GM12865 (cell line): Measurements from ENCODE around the gene SRPK2.
"Not testable (repeated sequence)": the region's sequence is repeated elsewhere in the genome, so short reads cannot be mapped to it uniquely, and the experiment has no call there.

Experiments
- DNase-seq: peaks from one replicate; pipeline ENCODE4 v3.0.0; 2010; ENCODE audit warnings: low read depth
- H3K4me3 ChIP-seq: 2 replicates; pipeline ENCODE4 v1.5.1; 2011; ENCODE audit warnings: mild to moderate bottlenecking, low read depth, low read length, control low read depth
- CTCF ChIP-seq: IDR thresholded peaks from 2 replicates; pipeline ENCODE4 v1.5.1; 2011; ENCODE audit warnings: low read length, control low read depth, low read depth, inconsistent platforms; ENCODE audit not compliant: insufficient read depth; ENCODE audit errors: missing control alignments

SRPK2 gene

GRCh38 chr7:105388356-105389087, at the start of gene SRPK2:
Gene SRPK2, minus strand, starts transcription at chr7:105388921.
- peak; percentile 85 for DNase-seq
- no peak for TF ChIP-seq CTCF

GRCh38 chr7:105438254-105438653, 49.5 kb upstream of the SRPK2 start:
- no peak overlapping the region for H3K4me3 ChIP-seq
- no peak for TF ChIP-seq CTCF
- DNase-seq: no peak

More at GRCh38 chr7:105388356-105389087, at the start of gene SRPK2:
- H3K4me3 ChIP-seq: peak within 1 kb of the TSS; percentile 83

- H3K4me3 ChIP-seq, DNase-seq: not testable (repeated sequence)
Observed at GRCh38 chr7:105437356-105437755, 48.6 kb upstream of the SRPK2 start.

GRCh38 chr7:105429746-105430612, 41.3 kb upstream of the SRPK2 start:
- H3K4me3 ChIP-seq: no peak overlapping the region
- peak; percentile 53 for TF ChIP-seq CTCF
- DNase-seq: peak; percentile 75

GRCh38 chr7:105426606-105427146, 38.0 kb upstream of the SRPK2 start:
- DNase-seq: no peak
- no peak overlapping the region for H3K4me3 ChIP-seq
- no peak for TF ChIP-seq CTCF

GRCh38 chr7:105423987-105424386, 35.3 kb upstream of the SRPK2 start:
- no peak for TF ChIP-seq CTCF
- no peak for DNase-seq
- no peak overlapping the region for H3K4me3 ChIP-seq

- H3K4me3 ChIP-seq: no peak overlapping the region
- DNase-seq: no peak
- TF ChIP-seq CTCF: no peak
Observed at GRCh38 chr7:105413887-105414437, 25.2 kb upstream of the SRPK2 start.

- not testable (repeated sequence) for H3K4me3 ChIP-seq, DNase-seq
Observed at GRCh38 chr7:105410774-105411173, 22.1 kb upstream of the SRPK2 start.

- DNase-seq, H3K4me3 ChIP-seq: not testable (repeated sequence)
Observed at GRCh38 chr7:105409775-105410174, 21.1 kb upstream of the SRPK2 start.
